Colon (tissue), 2 donors: Measurements from ENCODE around the gene SERP2.
A peak's percentile ranks its signal among the peaks of the same experiment; 100 is the strongest.
"Not testable (repeated sequence)": the region's sequence is repeated elsewhere in the genome, so short reads cannot be mapped to it uniquely, and the experiment has no call there.

Experiments used
- FAIRE-seq: peaks from 2 replicates; lab custom pipeline; 2012; peaks lifted over from hg19 to GRCh38; lab: Jason Lieb, UNC
- donor health status: control.
- donor health status: control.

The SERP2 gene

DNA sequence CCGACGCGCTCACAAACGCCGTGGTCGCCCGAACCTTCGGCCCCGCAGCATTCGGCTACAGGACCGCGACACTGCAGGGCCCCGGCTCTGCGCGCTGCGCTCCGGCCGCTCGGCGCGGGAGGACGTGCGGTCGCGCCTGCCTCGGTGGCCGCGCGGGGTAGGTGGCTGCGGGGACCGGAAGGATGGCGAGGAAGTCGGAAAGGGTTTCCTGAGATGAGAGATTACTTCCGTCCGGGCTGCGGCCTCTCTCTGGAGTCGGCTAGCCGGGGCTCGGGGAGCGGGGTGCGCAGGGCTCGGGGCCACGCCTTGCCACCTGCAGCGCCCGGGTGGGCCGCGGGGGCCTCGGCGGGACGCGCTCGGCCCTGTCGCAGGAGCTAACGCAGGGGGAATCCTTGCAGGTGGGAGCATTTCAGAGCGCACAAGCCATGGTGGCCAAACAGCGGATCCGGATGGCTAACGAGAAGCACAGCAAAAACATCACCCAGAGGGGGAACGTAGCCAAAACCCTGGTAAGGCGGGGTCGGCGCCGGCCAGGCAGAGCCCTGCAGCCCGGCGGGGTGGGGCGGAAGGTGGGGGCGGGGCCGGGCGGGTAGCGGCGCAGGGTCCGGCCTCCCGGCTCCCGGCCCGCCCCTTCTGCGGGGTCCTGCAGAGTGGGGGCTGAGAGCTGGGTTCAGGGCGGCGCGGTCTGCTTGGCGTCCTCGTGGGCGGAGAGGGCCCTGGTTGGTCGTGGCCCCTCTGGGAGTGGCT is at the start of gene SERP2:
Gene SERP2 (plus strand): TSS at position 224 of the 747 bp plus-strand sequence. CDS start 202 bp downstream, at position 426.
- FAIRE-seq: no peak

DNA sequence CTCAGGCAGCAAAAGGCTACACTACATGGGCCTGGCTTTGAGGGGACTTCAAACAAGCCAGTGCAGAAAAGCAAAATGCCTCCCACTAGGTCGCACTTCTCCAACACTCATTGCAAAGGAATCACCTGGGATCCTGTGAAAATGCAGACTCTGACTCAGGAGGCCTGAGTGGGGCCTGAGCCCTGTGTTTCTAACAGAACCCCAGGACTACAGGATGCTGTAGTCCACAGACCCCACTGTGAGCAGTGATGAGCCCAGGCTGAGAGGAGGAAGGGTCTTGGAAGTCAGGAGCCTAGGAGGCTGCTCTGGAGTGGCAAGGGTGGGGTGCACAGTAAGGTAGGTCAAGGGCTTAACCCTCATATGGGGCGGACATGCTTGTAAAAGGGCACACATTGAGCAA is 46.7 kb upstream of the SERP2 start:
- no peak for FAIRE-seq

GRCh38 chr13:44329041-44329440 is 44.6 kb upstream of the SERP2 start:
- not testable (repeated sequence) for FAIRE-seq

GRCh38 chr13:44329909-44330545 is 43.6 kb upstream of the SERP2 start:
- FAIRE-seq: no peak

GRCh38 chr13:44331446-44331845 is 42.2 kb upstream of the SERP2 start:
- FAIRE-seq: no peak

DNA sequence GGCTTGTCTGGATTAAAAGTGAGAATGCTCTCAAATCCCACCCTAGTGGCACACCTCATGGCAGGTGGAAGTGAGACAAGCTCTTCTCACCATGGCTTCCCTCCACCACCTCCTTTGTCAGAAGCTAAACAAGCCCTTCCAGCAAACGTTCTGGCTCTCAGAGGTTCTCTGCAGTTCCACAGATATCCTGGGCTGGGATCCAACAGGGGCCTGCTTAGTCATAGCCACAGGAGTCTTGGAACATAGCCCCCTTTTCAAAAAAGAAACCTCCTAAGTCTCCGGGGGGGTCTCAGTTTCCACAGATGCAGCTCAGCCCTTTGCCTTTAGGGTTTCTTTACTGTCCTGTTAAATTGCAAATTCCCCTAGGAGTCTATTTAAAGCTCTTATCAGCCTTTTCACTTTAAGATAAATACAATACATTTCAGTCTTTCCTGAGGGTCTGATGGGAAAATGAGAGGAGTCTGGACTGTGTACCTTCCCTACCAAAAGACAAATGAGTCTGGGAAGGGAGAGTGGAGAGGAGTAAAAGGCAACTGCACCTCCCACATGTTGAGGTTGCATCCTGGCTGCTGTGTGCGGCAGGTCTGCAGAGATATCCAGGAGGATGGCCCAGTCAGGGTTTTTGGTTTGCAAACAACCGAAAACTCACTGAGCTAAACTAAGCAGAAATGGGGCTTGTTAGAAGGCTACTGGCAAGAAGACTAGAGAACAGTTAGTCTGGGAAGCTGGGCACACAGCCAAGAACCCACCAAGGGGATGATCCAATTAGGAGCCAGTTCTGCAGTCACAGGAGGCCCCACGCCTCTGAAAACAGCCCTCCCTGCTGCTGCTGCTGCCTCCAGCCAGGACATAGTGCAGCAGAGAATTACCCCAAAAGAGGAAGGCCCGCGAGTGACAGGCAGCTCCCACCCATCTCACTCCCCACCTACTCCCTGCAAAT is 41.4 kb upstream of the SERP2 start:
- no peak for FAIRE-seq

GRCh38 chr13:44333950-44334655 is 39.5 kb upstream of the SERP2 start:
- FAIRE-seq: no peak

DNA sequence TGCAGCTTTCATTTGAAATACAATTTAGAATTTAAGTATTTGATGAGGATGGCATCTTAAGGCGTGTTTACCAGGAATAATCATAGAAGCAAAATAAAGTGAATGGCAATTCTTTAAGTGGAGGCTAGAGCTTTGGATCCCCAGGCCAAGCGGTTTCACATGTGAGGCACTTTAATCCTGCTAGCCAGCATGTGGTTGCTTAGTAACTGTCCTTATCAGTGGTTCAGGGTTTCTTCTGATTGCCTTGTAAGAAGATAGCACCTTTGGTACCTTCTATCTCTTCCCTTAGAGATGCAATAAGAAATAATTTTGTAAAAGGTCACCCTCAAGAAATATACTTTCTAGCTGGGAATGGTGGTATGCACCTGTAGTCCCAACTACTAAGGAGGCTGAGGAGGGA is 38.9 kb upstream of the SERP2 start:
- no peak for FAIRE-seq

DNA sequence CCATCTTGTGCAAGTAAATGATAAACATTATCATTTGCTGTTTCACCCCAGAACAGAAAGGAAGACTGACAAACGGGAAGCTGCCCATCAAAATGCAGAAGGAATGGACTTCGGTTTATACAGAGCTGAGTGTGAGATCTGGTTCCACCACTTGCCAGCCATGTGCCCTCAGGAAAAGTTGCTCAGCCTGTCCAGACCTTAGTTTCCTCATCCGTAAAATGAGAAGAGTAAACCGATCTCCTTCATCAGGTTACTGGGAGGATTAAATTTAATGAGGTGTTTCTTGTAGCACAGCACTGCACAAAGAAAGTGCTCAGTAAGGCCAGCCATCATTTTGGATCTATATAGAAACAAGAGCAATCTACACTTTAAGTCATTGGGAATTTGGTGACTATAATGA is 36.7 kb upstream of the SERP2 start:
- FAIRE-seq: no peak

DNA sequence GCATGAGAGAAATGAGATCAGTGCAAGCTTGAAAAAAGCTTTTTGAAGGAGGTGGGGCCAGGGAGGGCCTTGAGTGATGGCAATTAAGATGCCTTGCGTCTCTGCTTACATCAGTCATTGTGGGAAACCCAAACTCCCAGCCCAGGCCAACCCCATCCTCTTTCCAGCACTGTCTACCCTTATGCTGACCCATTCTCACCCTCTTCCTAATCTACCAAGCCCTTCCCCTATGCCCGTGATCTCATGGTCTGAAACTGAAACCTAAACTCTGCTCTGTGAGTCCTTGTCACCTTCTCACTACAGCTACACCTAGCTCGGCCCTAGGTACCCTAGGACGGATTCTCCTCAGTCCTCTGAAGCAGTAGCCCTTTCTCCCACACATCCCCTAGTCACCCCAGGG is 36.0 kb upstream of the SERP2 start:
- FAIRE-seq: no peak

DNA sequence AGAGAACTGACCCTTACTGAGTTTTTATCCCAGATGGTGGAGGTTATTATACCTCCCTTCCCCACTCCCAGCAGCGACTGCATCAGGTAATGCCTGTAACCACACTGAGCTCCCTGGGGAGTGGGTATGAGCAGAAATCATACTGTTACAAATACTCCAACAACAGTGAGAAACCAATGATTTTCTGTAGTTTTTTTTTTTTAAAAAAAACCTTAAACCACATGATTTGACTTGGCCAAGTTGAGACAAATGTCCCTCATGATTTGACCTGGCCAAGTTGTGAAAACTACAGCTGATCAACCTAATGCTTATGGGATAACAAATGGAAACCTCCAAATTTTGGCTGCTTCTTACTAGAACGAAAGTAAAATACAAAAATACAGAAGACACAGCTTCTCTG is 33.1 kb upstream of the SERP2 start:
- no peak for FAIRE-seq

- peak; percentile 28 for FAIRE-seq
Observed at GRCh38 chr13:44342741-44343140, 30.9 kb upstream of the SERP2 start.

- no peak for FAIRE-seq
Observed at GRCh38 chr13:44346534-44346933, 27.1 kb upstream of the SERP2 start.

GRCh38 chr13:44347301-44347700 is 26.3 kb upstream of the SERP2 start:
- FAIRE-seq: no peak

DNA sequence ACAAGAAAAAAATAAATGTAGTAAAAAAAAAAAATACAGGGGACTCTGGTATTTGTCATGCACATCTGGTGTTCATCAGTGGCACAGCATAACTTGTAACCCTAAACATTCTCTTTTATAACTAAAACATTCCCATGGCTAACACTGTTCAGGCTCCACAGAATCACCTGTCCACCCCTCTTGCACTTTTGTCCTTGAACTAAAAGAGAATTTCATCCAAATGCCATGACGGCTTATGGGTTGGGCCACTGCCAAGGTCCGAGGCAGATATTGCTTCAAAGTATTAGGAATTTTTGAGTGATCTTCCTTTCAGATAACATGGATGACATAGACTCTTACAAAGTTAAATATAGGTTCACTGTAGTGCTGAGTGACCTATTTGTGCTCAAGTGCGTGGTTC is 25.7 kb upstream of the SERP2 start:
- no peak for FAIRE-seq

- FAIRE-seq: no peak
Observed at GRCh38 chr13:44350775-44351504, 22.7 kb upstream of the SERP2 start.

DNA sequence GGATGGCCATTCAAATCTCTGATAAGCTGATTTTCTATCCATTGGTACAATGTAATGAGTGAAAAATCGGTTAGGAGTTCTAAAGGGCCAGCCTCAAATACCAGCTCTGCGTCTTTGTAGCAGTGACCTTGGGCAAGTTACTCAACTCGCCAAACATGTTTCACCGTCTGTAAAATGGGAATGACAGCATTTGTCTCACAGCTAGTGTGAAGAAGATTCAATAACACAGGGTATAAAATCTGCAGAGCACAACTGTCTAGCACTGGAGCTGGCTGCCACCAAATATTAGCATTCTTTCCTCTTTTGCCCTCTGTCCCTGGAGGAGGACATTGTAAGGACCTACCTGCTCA is 22.1 kb upstream of the SERP2 start:
- FAIRE-seq: no peak

DNA sequence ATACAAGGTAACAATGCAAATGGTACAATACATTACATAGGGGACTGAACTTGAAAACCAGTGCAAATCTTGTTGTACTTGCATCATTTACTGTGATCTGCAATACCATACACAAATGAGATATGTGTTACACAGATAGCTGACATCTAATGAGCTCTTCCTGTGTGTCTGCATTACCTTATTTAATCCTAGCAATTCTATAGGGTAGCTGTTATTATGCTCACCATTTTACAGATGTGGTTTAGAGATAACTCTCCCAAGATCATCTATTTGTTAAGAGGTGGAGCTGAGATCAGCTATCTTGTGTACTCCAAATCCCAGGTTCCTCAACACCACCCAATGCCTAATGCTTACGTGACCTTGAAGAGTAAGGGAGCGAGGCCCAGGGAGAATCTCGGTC is 21.4 kb upstream of the SERP2 start:
- FAIRE-seq: no peak

DNA sequence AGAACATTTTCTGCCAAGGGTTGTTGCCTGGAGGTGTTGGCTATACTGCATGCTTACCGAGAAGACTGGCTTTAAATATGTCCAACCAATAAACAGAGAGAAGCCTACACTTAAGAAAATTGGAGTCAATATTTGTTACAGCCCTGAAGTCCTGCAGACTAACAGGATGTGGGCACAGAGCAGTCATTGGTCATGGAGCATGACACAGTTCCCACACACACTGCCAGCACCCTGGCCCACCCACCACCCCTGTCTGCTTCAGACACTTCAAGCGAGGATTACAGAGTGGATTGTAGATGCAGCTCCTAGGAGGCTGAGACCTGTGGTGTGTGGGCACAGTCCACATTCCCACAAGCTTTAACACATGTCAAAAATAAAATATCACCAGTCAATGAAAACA is 21.0 kb upstream of the SERP2 start:
- FAIRE-seq: no peak

DNA sequence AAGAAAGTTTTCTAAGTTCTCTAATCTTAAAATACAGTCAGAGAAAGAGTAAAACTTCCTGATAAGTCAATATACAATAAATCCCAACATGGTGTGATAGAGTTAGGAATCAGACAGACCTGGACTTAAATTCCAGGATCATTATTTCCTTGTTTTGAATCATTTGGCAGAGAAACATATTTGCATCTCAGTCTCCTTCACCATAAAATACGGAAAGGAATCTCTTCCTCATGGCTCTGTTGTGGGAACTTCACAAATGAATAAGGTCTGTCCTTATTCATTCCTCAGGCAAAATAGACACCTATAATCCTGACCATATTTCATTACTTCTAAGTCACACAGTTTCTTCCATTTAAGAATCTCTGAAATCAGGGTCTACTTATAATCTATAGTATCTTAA is 19.3 kb upstream of the SERP2 start:
- no peak for FAIRE-seq

- no peak for FAIRE-seq
Observed at GRCh38 chr13:44354884-44355283, 18.7 kb upstream of the SERP2 start.

DNA sequence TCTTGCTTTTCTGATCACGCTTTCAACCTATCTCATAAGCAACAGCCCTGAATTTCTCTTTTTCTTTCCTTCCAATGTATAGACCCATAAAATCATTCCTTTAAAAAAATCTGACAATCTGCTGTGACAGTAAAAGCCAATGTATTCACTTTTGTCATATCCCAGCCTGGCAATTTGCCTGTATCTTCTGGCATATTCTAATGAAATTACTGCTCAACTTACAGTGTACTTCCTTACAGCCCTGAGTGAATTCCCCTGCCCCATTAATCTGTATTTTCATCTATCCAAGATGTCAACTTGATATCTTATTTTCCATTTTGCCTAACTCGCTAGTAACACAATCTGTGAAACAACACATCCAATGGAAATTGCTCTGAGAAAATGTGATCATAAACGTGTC is 18.0 kb upstream of the SERP2 start:
- no peak for FAIRE-seq
